ENCODE measurements around the gene NEUROG3. TPM values are rescaled to one million over a fixed set of nuclear protein-coding genes. Genes with fewer than 3 reads are reported as not detected.

Gene NEUROG3
- total RNA-seq: not detected

GRCh38 chr10:69573056-69573806, at the start of gene NEUROG3:
Gene NEUROG3, minus strand, starts transcription at chr10:69573422. Its CDS starts 379 bp downstream, at chr10:69573043.
- ATAC-seq (peak; percentile 23), DNase-seq (ENCODE audit: low spot score) (no peak)

- ATAC-seq (no peak), DNase-seq (ENCODE audit: low spot score) (no peak)
Measured at GRCh38 chr10:69620625-69621024, 47.4 kb upstream of the NEUROG3 start.

GRCh38 chr10:69619626-69620025, 46.4 kb upstream of the NEUROG3 start:
- ATAC-seq (no peak), DNase-seq (ENCODE audit: low spot score) (no peak)

- no peak for ATAC-seq
- no peak for DNase-seq (ENCODE audit: low spot score)
Measured at GRCh38 chr10:69618746-69619145, 45.5 kb upstream of the NEUROG3 start.

- DNase-seq (ENCODE audit: low spot score) (no peak), ATAC-seq (no peak)
Measured at GRCh38 chr10:69616358-69616757, 43.1 kb upstream of the NEUROG3 start.

- DNase-seq (ENCODE audit: low spot score) (no peak), ATAC-seq (no peak)
Measured at GRCh38 chr10:69614130-69614529, 40.9 kb upstream of the NEUROG3 start.

GRCh38 chr10:69612760-69613159, 39.5 kb upstream of the NEUROG3 start:
- DNase-seq (ENCODE audit: low spot score): no peak
- no peak for ATAC-seq

GRCh38 chr10:69609077-69609476, 35.9 kb upstream of the NEUROG3 start:
- ATAC-seq (no peak), DNase-seq (ENCODE audit: low spot score) (no peak)

GRCh38 chr10:69600761-69601330, 27.6 kb upstream of the NEUROG3 start:
- ATAC-seq (no peak), DNase-seq (ENCODE audit: low spot score) (no peak)

- DNase-seq (ENCODE audit: low spot score) (no peak), ATAC-seq (no peak)
Measured at GRCh38 chr10:69588358-69588757, 15.1 kb upstream of the NEUROG3 start.

GRCh38 chr10:69584624-69585023, 11.4 kb upstream of the NEUROG3 start:
- DNase-seq (ENCODE audit: low spot score) (no peak), ATAC-seq (no peak)

- no peak for DNase-seq (ENCODE audit: low spot score)
- ATAC-seq: no peak
Measured at GRCh38 chr10:69583106-69583505, 9.9 kb upstream of the NEUROG3 start.

- DNase-seq (ENCODE audit: low spot score) (no peak), ATAC-seq (no peak)
Measured at GRCh38 chr10:69580435-69580834, 7.2 kb upstream of the NEUROG3 start.

- no peak for DNase-seq (ENCODE audit: low spot score)
- no peak for ATAC-seq
Measured at GRCh38 chr10:69579464-69580060, 6.3 kb upstream of the NEUROG3 start.

GRCh38 chr10:69578508-69578991, 5.3 kb upstream of the NEUROG3 start:
- DNase-seq (ENCODE audit: low spot score): peak; percentile 81
- ATAC-seq: peak; percentile 96

- no peak for ATAC-seq
- DNase-seq (ENCODE audit: low spot score): no peak
Measured at GRCh38 chr10:69577268-69578232, 4.3 kb upstream of the NEUROG3 start.

- DNase-seq (ENCODE audit: low spot score) (no peak), ATAC-seq (no peak)
Measured at GRCh38 chr10:69576334-69577011, 3.3 kb upstream of the NEUROG3 start.

- DNase-seq (ENCODE audit: low spot score): no peak
Measured at GRCh38 chr10:69575164-69575722, 2.0 kb upstream of the NEUROG3 start.

GRCh38 chr10:69574571-69574978, 1.4 kb upstream of the NEUROG3 start:
- ATAC-seq (no peak), DNase-seq (ENCODE audit: low spot score) (no peak)

More at GRCh38 chr10:69575164-69575722, 2.0 kb upstream of the NEUROG3 start:
- ATAC-seq: no peak

Measured in left lobe of liver (tissue), 2 donors.